Choroid plexus epithelial cell (primary cell): Measurements from ENCODE around the gene GBF1.
A peak's percentile ranks its signal among the peaks of the same experiment; 100 is the strongest.

ENCODE experiments used
- DNase-seq: peaks from one replicate; pipeline ENCODE4 v3.0.0-alpha.2; 2010; ENCODE audit warnings: low read depth
- H3K4me3 ChIP-seq: 2 replicates; pipeline ENCODE4 v1.5.1; 2011; ENCODE audit warnings: low read depth, mild to moderate bottlenecking, control low read depth, low read length, moderate library complexity
- CTCF ChIP-seq: conservative IDR thresholded peaks from 2 replicates; pipeline ENCODE4 v1.5.1; 2011; ENCODE audit warnings: low read depth, mild to moderate bottlenecking, control low read depth, inconsistent platforms, low read length, moderate library complexity

The GBF1 gene

GRCh38 chr10:102261196-102261595, 15.9 kb downstream of the GBF1 start:
- TF ChIP-seq CTCF, result no peak
- no peak overlapping the region for H3K4me3 ChIP-seq
- DNase-seq, result no peak

GRCh38 chr10:102261842-102262241, 16.5 kb downstream of the GBF1 start:
- TF ChIP-seq CTCF, result no peak
- no peak for DNase-seq
- no peak overlapping the region for H3K4me3 ChIP-seq

- DNase-seq, result no peak
- TF ChIP-seq CTCF, result no peak
- H3K4me3 ChIP-seq, result no peak overlapping the region
Observed at GRCh38 chr10:102262744-102263370, 17.5 kb downstream of the GBF1 start.

- no peak overlapping the region for H3K4me3 ChIP-seq
- TF ChIP-seq CTCF, result no peak
- DNase-seq, result no peak
Observed at GRCh38 chr10:102264371-102264770, 19.0 kb downstream of the GBF1 start.

- H3K4me3 ChIP-seq, result no peak overlapping the region
- TF ChIP-seq CTCF, result no peak
- DNase-seq, result no peak
Observed at GRCh38 chr10:102266670-102267069, 21.3 kb downstream of the GBF1 start.

GRCh38 chr10:102267748-102268147, 22.4 kb downstream of the GBF1 start:
- TF ChIP-seq CTCF, result no peak
- no peak overlapping the region for H3K4me3 ChIP-seq
- DNase-seq, result peak; percentile 72

- DNase-seq, result peak; percentile 47
- no peak overlapping the region for H3K4me3 ChIP-seq
- TF ChIP-seq CTCF, result no peak
Observed at GRCh38 chr10:102268375-102268888, 23.1 kb downstream of the GBF1 start.
